ENCODE measurements around the gene PTPRS.

DNA sequence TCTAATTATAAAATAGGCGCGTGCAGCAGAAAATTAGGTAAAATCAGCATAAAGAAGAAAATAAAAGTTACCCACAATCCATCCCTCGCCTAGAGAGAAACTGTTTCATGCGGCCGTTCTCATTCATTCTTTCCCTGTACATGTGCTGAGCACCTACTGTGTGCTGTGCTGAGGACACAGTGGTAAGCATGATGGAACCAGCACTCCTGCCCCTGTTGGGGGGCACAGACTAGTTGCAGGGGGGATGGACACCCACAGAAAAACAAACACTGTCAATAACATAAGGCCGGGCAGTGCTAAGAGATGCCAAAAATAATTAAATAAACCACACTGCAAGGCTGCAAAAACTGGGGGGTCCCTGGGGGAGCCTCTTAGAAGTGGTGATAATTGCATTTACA, 43.3 kb downstream of the PTPRS start:
- TF ChIP-seq, protein P1, sequence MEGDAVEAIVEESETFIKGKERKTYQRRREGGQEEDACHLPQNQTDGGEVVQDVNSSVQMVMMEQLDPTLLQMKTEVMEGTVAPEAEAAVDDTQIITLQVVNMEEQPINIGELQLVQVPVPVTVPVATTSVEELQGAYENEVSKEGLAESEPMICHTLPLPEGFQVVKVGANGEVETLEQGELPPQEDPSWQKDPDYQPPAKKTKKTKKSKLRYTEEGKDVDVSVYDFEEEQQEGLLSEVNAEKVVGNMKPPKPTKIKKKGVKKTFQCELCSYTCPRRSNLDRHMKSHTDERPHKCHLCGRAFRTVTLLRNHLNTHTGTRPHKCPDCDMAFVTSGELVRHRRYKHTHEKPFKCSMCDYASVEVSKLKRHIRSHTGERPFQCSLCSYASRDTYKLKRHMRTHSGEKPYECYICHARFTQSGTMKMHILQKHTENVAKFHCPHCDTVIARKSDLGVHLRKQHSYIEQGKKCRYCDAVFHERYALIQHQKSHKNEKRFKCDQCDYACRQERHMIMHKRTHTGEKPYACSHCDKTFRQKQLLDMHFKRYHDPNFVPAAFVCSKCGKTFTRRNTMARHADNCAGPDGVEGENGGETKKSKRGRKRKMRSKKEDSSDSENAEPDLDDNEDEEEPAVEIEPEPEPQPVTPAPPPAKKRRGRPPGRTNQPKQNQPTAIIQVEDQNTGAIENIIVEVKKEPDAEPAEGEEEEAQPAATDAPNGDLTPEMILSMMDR (conservative IDR thresholded peaks at IDR 0.05; ENCODE audit: low read depth, low read length): no peak
- no peak for TF ChIP-seq EZH2 (IDR thresholded peaks at IDR 0.05; ENCODE audit: borderline replicate concordance, low read depth, low read length, poor library complexity, severe bottlenecking)

Data from A673 (cell line).